ENCODE results near the gene EYS.

DNA sequence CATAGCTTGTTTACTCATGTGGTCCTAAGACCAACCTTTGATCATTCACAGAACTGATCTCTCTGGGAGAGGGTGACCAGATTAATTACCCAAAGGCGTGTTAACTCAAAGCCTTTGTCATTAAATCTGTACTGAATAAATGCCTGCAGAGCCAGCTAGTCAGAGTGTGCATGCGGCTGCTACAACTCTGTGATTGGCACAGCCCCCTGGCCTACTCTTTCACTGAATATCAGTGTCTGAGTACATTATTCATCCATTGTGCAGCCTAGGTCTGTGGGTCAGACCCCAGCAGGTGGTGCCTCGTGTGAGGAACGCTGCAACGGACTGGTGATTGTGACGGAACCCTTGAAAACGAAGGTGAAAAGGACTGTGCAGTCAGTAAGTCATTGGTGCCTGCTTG lies 1407.8 kb downstream of the EYS start:
- TF ChIP-seq TAF1 (IDR thresholded peaks at IDR 0.05; ENCODE audit: borderline replicate concordance, low read depth, low read length): no peak
- TF ChIP-seq, protein P1, sequence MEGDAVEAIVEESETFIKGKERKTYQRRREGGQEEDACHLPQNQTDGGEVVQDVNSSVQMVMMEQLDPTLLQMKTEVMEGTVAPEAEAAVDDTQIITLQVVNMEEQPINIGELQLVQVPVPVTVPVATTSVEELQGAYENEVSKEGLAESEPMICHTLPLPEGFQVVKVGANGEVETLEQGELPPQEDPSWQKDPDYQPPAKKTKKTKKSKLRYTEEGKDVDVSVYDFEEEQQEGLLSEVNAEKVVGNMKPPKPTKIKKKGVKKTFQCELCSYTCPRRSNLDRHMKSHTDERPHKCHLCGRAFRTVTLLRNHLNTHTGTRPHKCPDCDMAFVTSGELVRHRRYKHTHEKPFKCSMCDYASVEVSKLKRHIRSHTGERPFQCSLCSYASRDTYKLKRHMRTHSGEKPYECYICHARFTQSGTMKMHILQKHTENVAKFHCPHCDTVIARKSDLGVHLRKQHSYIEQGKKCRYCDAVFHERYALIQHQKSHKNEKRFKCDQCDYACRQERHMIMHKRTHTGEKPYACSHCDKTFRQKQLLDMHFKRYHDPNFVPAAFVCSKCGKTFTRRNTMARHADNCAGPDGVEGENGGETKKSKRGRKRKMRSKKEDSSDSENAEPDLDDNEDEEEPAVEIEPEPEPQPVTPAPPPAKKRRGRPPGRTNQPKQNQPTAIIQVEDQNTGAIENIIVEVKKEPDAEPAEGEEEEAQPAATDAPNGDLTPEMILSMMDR (IDR thresholded peaks at IDR 0.05): no peak
- no peak for TF ChIP-seq EP300 (IDR thresholded peaks at IDR 0.05; ENCODE audit: borderline replicate concordance in 1 of 2, low read depth in 1 of 2, low read length in 1 of 2)

Measured in SK-N-SH (cell line).